Measurements from ENCODE around the gene CKLF.

GRCh38 chr16:66561381-66562080, 9.2 kb downstream of the CKLF start:
- no peak for TF ChIP-seq CTCF (conservative IDR thresholded peaks at IDR 0.05; ENCODE audit: low read depth, low read length)
- no peak for TF ChIP-seq EZH2 (IDR thresholded peaks at IDR 0.05; ENCODE audit: borderline replicate concordance, low read depth, low read length, poor library complexity, severe bottlenecking)

Measured in A673 (cell line).